ENCODE data around the gene UQCRC2. TPM values are rescaled to one million over a fixed set of nuclear protein-coding genes. Genes with fewer than 3 reads are reported as not detected.
"Not testable (repeated sequence)": the region's sequence is repeated elsewhere in the genome, so short reads cannot be mapped to it uniquely, and the experiment has no call there.

The UQCRC2 gene
- total RNA-seq = 250 and 252 TPM in 2 replicates

- peaks cover 5% of the 10 kb centered on the region for H3K36me3 ChIP-seq (ENCODE audit: control insufficient read depth, insufficient read depth, low read length)
- DNase-seq (ENCODE audit: low read depth) = peak; percentile 91
- no peak for FAIRE-seq
- peak within 1 kb of the TSS; percentile 61 for H3K4me3 ChIP-seq (ENCODE audit: low read depth, low read length)
- H3K27me3 ChIP-seq (ENCODE audit: control insufficient read depth, insufficient read depth, low read length) = no peaks in the 10 kb centered on the region
- TF ChIP-seq, protein P1, sequence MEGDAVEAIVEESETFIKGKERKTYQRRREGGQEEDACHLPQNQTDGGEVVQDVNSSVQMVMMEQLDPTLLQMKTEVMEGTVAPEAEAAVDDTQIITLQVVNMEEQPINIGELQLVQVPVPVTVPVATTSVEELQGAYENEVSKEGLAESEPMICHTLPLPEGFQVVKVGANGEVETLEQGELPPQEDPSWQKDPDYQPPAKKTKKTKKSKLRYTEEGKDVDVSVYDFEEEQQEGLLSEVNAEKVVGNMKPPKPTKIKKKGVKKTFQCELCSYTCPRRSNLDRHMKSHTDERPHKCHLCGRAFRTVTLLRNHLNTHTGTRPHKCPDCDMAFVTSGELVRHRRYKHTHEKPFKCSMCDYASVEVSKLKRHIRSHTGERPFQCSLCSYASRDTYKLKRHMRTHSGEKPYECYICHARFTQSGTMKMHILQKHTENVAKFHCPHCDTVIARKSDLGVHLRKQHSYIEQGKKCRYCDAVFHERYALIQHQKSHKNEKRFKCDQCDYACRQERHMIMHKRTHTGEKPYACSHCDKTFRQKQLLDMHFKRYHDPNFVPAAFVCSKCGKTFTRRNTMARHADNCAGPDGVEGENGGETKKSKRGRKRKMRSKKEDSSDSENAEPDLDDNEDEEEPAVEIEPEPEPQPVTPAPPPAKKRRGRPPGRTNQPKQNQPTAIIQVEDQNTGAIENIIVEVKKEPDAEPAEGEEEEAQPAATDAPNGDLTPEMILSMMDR (IDR thresholded peaks at IDR 0.05; ENCODE audit: insufficient read depth, low read length, severe bottlenecking) = no peak
Observed at GRCh38 chr16:21952793-21953540, at the start of gene UQCRC2. Gene UQCRC2 (plus strand): TSS chr16:21953361. CDS start chr16:21953424, 63 bp downstream.

DNA sequence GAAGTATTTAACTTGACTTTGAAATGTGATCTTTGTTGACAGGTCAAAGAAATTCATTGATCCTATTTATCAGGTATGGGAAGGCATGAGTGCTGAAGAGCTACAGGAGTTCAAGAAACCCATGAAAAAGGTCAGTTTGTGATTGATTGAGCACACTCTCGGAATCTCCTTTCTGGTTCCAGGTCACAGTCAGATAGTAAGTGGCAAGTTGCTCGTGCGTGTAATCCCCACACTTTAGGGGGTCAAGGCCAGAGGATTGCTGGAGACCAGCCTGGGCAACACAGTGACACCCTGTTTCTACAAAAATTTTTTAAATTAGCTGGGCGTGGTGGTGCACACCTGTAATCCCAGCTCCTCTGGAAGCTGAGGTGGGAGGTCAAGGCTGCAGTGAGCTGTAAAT, 20.5 kb upstream of the UQCRC2 start:
- H3K4me3 ChIP-seq (ENCODE audit: low read depth, low read length); DNase-seq (ENCODE audit: low read depth); H3K36me3 ChIP-seq (ENCODE audit: control insufficient read depth, insufficient read depth, low read length); H3K27me3 ChIP-seq (ENCODE audit: control insufficient read depth, insufficient read depth, low read length); FAIRE-seq: not testable (repeated sequence)

DNA sequence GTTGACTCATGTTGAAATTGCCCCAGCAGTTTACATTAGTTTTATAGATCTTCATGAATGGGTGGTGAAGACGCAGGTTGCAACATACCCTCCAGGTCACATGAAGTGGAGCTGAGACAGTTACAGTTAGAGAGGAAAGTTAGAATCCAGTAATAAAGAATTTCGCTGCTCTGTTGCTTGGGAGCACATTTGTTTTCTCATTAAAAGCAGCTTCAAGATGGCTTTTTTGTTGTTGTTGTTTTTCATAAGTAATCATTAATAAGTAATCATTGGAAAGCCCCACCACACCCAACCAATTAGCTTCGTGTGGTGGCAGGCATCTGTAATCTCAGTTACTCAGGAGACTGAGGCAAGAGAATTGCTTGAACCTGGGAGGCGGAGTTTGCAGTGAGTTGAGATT, 19.8 kb upstream of the UQCRC2 start:
- H3K27me3 ChIP-seq (ENCODE audit: control insufficient read depth, insufficient read depth, low read length); DNase-seq (ENCODE audit: low read depth); FAIRE-seq; H3K36me3 ChIP-seq (ENCODE audit: control insufficient read depth, insufficient read depth, low read length); H3K4me3 ChIP-seq (ENCODE audit: low read depth, low read length): not testable (repeated sequence)

GRCh38 chr16:21933790-21934189, 19.4 kb upstream of the UQCRC2 start:
- not testable (repeated sequence) for DNase-seq (ENCODE audit: low read depth); FAIRE-seq; H3K27me3 ChIP-seq (ENCODE audit: control insufficient read depth, insufficient read depth, low read length); H3K36me3 ChIP-seq (ENCODE audit: control insufficient read depth, insufficient read depth, low read length); H3K4me3 ChIP-seq (ENCODE audit: low read depth, low read length)

- not testable (repeated sequence) for FAIRE-seq
Observed at GRCh38 chr16:21936216-21936615, 16.9 kb upstream of the UQCRC2 start.

GRCh38 chr16:21937336-21937829, 15.8 kb upstream of the UQCRC2 start:
- FAIRE-seq (no peak), DNase-seq (ENCODE audit: low read depth) (no peak)
- TF ChIP-seq, protein P1 (IDR thresholded peaks at IDR 0.05; ENCODE audit: insufficient read depth, low read length, severe bottlenecking) = no peak
- Histone ChIP-seq H3K4me3 (ENCODE audit: low read depth, low read length) (no peak overlapping the region), H3K27me3 (ENCODE audit: control insufficient read depth, insufficient read depth, low read length) (no peaks in the 10 kb centered on the region), H3K36me3 (ENCODE audit: control insufficient read depth, insufficient read depth, low read length) (no peaks in the 10 kb centered on the region)

More at GRCh38 chr16:21936216-21936615, 16.9 kb upstream of the UQCRC2 start:
- not testable (repeated sequence) for H3K27me3 ChIP-seq (ENCODE audit: control insufficient read depth, insufficient read depth, low read length); DNase-seq (ENCODE audit: low read depth); H3K36me3 ChIP-seq (ENCODE audit: control insufficient read depth, insufficient read depth, low read length); H3K4me3 ChIP-seq (ENCODE audit: low read depth, low read length)

DNA sequence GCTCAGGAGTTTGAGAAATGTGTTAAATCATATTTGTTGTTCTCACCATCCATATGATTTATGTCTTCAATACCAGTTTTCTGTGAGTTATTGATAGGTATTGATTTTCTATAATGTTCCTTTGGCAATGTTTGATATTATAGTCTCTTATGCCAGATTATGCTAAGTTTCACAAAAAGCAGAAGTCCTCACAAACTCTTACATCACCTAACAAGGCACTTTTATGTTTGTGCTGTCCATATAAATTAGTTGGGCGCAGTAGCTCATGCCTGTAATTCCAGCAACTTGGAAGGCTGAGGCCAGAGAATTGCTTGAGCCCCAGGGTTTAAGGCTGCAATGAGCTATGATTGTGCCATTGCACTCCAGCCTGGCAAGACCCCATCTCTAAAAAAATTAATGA, 12.6 kb upstream of the UQCRC2 start:
- no peak for FAIRE-seq
- TF ChIP-seq, protein P1 (IDR thresholded peaks at IDR 0.05; ENCODE audit: insufficient read depth, low read length, severe bottlenecking) = no peak
- Histone ChIP-seq H3K27me3 (ENCODE audit: control insufficient read depth, insufficient read depth, low read length) (no peaks in the 10 kb centered on the region), H3K36me3 (ENCODE audit: control insufficient read depth, insufficient read depth, low read length) (no peaks in the 10 kb centered on the region), H3K4me3 (ENCODE audit: low read depth, low read length) (no peak overlapping the region)
- DNase-seq (ENCODE audit: low read depth) = no peak

- no peak for FAIRE-seq
- Histone ChIP-seq H3K4me3 (ENCODE audit: low read depth, low read length) (no peak overlapping the region), H3K36me3 (ENCODE audit: control insufficient read depth, insufficient read depth, low read length) (no peaks in the 10 kb centered on the region), H3K27me3 (ENCODE audit: control insufficient read depth, insufficient read depth, low read length) (no peaks in the 10 kb centered on the region)
- TF ChIP-seq, protein P1 (IDR thresholded peaks at IDR 0.05; ENCODE audit: insufficient read depth, low read length, severe bottlenecking) = no peak
- DNase-seq (ENCODE audit: low read depth) = no peak
Observed at GRCh38 chr16:21943571-21943970, 9.6 kb upstream of the UQCRC2 start.
